SK-N-MC (cell line): Measurements from ENCODE around the gene RHOJ.
"Not testable (repeated sequence)": the region's sequence is repeated elsewhere in the genome, so short reads cannot be mapped to it uniquely, and the experiment has no call there.

Experiments
- DNase-seq: peaks from one replicate; pipeline ENCODE4 v3.0.0-alpha.2; 2011; ENCODE audit warnings: low read depth, low spot score
- H3K27ac ChIP-seq: fragments of 200-600 bp; sonication (generic); 2 replicates; pipeline ENCODE4 v1.5.1; 2016; ENCODE audit warnings: mixed run types
- H3K36me3 ChIP-seq: fragments of 200-600 bp; sonication (generic); 2 replicates; pipeline ENCODE4 v1.6.1; 2017; ENCODE audit warnings: antibody characterized with exemption, low read length, mixed read lengths; ENCODE audit not compliant: insufficient read depth
- H3K4me3 ChIP-seq: fragments of 200-600 bp; sonication (generic); 2 replicates; pipeline ENCODE4 v1.5.1; 2016
- H3K9ac ChIP-seq: fragments of 200-600 bp; sonication (generic); 2 replicates; pipeline ENCODE4 v1.8.0; 2017; ENCODE audit warnings: mixed run types, mixed read lengths; ENCODE audit not compliant: insufficient read length
- H3K9me3 ChIP-seq: fragments of 200-600 bp; sonication (generic); 2 replicates; pipeline ENCODE4 v1.6.1; 2017; ENCODE audit warnings: low read depth, mild to moderate bottlenecking, antibody characterized with exemption, low read length, moderate library complexity, mixed read lengths
- EZH2 ChIP-seq: fragments of 200-600 bp; sonication (generic); IDR thresholded peaks from one replicate; pipeline ENCODE4 v1.6.1; 2017; ENCODE audit warnings: antibody characterized with exemption
- FOXP2 ChIP-seq: optimal IDR thresholded peaks from 2 replicates; pipeline ENCODE3; 2011; ENCODE audit warnings: mild to moderate bottlenecking, moderate library complexity; ENCODE audit not compliant: insufficient read depth; ENCODE audit errors: extremely low read length, control extremely low read depth
- POLR2AphosphoS5 ChIP-seq: IDR thresholded peaks from 2 replicates; pipeline ENCODE4 v1.6.1; 2012; ENCODE audit warnings: mild to moderate bottlenecking, low read depth, low read length, borderline replicate concordance

The RHOJ gene

GRCh38 chr14:63276492-63277342, 72.5 kb downstream of the RHOJ start:
- H3K9ac ChIP-seq: no peak overlapping the region
- no peak overlapping the region for H3K4me3 ChIP-seq
- no peak for TF ChIP-seq EZH2
- no peak for TF ChIP-seq FOXP2
- no peak for TF ChIP-seq POLR2AphosphoS5
- peak; percentile 42 for DNase-seq
- no peaks in the 10 kb centered on the region for H3K9me3 ChIP-seq
- H3K27ac ChIP-seq: no peak overlapping the region
- no peaks in the 10 kb centered on the region for H3K36me3 ChIP-seq

- no peaks in the 10 kb centered on the region for H3K36me3 ChIP-seq
- DNase-seq: no peak
- TF ChIP-seq EZH2 (no peak), FOXP2 (no peak), POLR2AphosphoS5 (no peak)
- H3K9me3 ChIP-seq: no peaks in the 10 kb centered on the region
- no peak overlapping the region for H3K9ac ChIP-seq
- H3K27ac ChIP-seq: no peak overlapping the region
- H3K4me3 ChIP-seq: no peak overlapping the region
Measured at GRCh38 chr14:63277591-63278183, 73.4 kb downstream of the RHOJ start.

GRCh38 chr14:63279933-63280332, 75.7 kb downstream of the RHOJ start:
- H3K9ac ChIP-seq, H3K4me3 ChIP-seq, H3K27ac ChIP-seq, H3K36me3 ChIP-seq, DNase-seq, H3K9me3 ChIP-seq: not testable (repeated sequence)

- H3K9me3 ChIP-seq: no peaks in the 10 kb centered on the region
- no peak overlapping the region for H3K4me3 ChIP-seq
- H3K27ac ChIP-seq: no peak overlapping the region
Measured at GRCh38 chr14:63282997-63283883, 79.0 kb downstream of the RHOJ start.

GRCh38 chr14:63283884-63284248, 79.6 kb downstream of the RHOJ start:
- Histone ChIP-seq H3K9ac (no peak overlapping the region), H3K36me3 (no peaks in the 10 kb centered on the region), H3K4me3 (no peak overlapping the region), H3K27ac (no peak overlapping the region), H3K9me3 (no peaks in the 10 kb centered on the region)
- DNase-seq: no peak
- no peak for TF ChIP-seq FOXP2
- TF ChIP-seq POLR2AphosphoS5: no peak
- TF ChIP-seq EZH2: no peak

More at GRCh38 chr14:63282997-63283883, 79.0 kb downstream of the RHOJ start:
- Histone ChIP-seq H3K9ac (no peak overlapping the region), H3K36me3 (no peaks in the 10 kb centered on the region)
- TF ChIP-seq FOXP2 (no peak), EZH2 (no peak), POLR2AphosphoS5 (no peak)
- no peak for DNase-seq

- Histone ChIP-seq H3K9me3 (no peaks in the 10 kb centered on the region), H3K27ac (no peak overlapping the region), H3K9ac (no peak overlapping the region), H3K36me3 (no peaks in the 10 kb centered on the region), H3K4me3 (no peak overlapping the region)
- no peak for TF ChIP-seq POLR2AphosphoS5
- TF ChIP-seq EZH2: no peak
- no peak for TF ChIP-seq FOXP2
- no peak for DNase-seq
Measured at GRCh38 chr14:63286071-63286470, 81.8 kb downstream of the RHOJ start.

GRCh38 chr14:63287666-63288483, 83.6 kb downstream of the RHOJ start:
- DNase-seq: no peak
- Histone ChIP-seq H3K4me3 (no peak overlapping the region), H3K27ac (no peak overlapping the region), H3K36me3 (no peaks in the 10 kb centered on the region), H3K9me3 (no peaks in the 10 kb centered on the region), H3K9ac (no peak overlapping the region)
- TF ChIP-seq POLR2AphosphoS5: no peak
- no peak for TF ChIP-seq FOXP2
- TF ChIP-seq EZH2: no peak

- TF ChIP-seq POLR2AphosphoS5 (no peak), EZH2 (no peak), FOXP2 (no peak)
- no peaks in the 10 kb centered on the region for H3K9me3 ChIP-seq
Measured at GRCh38 chr14:63288853-63289252, 84.6 kb downstream of the RHOJ start.

More at GRCh38 chr14:63288853-63289252, 84.6 kb downstream of the RHOJ start:
- Histone ChIP-seq H3K9ac (no peak overlapping the region), H3K36me3 (no peaks in the 10 kb centered on the region), H3K27ac (no peak overlapping the region), H3K4me3 (no peak overlapping the region)
- DNase-seq: no peak
